ENCODE measurements around the gene UBP1. TPM values are rescaled to one million over a fixed set of nuclear protein-coding genes. Genes with fewer than 3 reads are reported as not detected.

Gene UBP1
- total RNA-seq, 1 experiment from 2014 or later, result 90.8 TPM

DNA sequence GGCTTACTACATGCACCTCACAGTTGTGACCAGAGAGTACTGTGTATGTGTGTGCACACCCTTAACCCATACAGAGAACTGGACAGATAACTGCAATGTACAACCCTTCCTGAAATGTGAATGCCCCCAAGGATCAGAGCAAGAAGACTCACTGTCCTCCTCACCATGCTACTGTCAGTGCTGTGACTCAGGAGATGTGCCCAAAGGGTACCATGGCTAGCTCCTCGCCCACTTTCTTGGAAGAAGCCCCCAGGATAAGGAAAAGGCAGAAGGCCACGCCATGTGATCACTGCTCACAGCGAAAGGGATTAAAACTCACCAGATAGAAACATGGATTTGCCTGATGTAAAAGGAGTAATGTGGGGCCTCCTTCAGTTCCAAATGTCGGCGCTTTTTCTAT lies 41.8 kb downstream of the UBP1 start:
- ChIA-PET CTCF (no interaction called here), POLR2A (no interaction called here)
- intact Hi-C loops (cut with micrococcal nuclease; ENCODE audit: unreplicated experiment), result loop anchor here (10.0 kb wide), 1 partner anchor 386 kb away; no protein-coding TSS in a partner anchor
- no peaks in the 10 kb centered on the region for H3K4me1 ChIP-seq
- Mint-ChIP-seq H3K27ac (ENCODE audit: unreplicated experiment) (no peak overlapping the region), H3K4me3 (ENCODE audit: unreplicated experiment) (no peak overlapping the region), H3K27me3 (ENCODE audit: insufficient read depth, unreplicated experiment) (no peaks in the 10 kb centered on the region), H3K4me1 (ENCODE audit: low read depth, unreplicated experiment) (peaks cover 3% of the 10 kb centered on the region), H3K36me3 (ENCODE audit: insufficient read depth, unreplicated experiment) (peaks cover 71% of the 10 kb centered on the region), H3K9me3 (ENCODE audit: unreplicated experiment) (no peaks in the 10 kb centered on the region)
- no peaks in the 10 kb centered on the region for H3K27me3 ChIP-seq (replicated peaks; ENCODE audit: control insufficient read depth, insufficient read depth, low read length)
- no peaks in the 10 kb centered on the region; the same call in 1 of the 2 replicates for H3K36me3 ChIP-seq (ENCODE audit: control insufficient read depth, insufficient read depth, low read length)
- H3K9me3 ChIP-seq, result no peaks in the 10 kb centered on the region
- no peak for DNase-seq
- BruUV-seq (replicated peaks), result no TSS peak
- H3K4me3 ChIP-seq (ENCODE audit: low read depth, low read length), result no peak overlapping the region
- TF ChIP-seq, protein P1, sequence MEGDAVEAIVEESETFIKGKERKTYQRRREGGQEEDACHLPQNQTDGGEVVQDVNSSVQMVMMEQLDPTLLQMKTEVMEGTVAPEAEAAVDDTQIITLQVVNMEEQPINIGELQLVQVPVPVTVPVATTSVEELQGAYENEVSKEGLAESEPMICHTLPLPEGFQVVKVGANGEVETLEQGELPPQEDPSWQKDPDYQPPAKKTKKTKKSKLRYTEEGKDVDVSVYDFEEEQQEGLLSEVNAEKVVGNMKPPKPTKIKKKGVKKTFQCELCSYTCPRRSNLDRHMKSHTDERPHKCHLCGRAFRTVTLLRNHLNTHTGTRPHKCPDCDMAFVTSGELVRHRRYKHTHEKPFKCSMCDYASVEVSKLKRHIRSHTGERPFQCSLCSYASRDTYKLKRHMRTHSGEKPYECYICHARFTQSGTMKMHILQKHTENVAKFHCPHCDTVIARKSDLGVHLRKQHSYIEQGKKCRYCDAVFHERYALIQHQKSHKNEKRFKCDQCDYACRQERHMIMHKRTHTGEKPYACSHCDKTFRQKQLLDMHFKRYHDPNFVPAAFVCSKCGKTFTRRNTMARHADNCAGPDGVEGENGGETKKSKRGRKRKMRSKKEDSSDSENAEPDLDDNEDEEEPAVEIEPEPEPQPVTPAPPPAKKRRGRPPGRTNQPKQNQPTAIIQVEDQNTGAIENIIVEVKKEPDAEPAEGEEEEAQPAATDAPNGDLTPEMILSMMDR (IDR thresholded peaks at IDR 0.05; ENCODE audit: insufficient read depth in 1 of 2, low read depth in 1 of 2, low read length in 1 of 2, severe bottlenecking in 1 of 2, unreplicated experiment in 1 of 2), result no peak

DNA sequence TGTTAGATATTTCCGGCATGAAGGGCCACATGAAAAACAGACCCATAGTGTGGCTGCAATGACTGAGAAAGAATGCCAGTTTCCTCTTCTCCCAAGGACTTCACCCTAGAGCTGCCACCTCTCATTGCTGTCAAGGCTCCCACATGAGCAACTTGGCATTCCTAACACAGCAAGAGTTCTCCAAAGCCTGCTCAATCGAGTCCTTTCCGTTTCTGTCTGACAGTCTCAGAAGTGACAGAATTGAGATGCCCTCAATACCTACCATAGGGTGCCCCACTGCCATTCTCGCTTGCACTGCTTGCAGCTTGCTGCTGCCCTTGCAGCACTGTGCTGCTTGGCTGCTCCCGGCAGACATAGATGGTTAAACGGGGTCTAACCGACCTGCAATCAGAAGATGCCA lies 44.3 kb downstream of the UBP1 start:
- ChIA-PET POLR2A (no interaction called here), CTCF (interaction anchor here (0.7 kb wide), 1 partner anchor 113 kb away, joined by 7 read pairs; no protein-coding TSS in a partner anchor)
- TF ChIP-seq, protein P1 (IDR thresholded peaks at IDR 0.05; ENCODE audit: insufficient read depth in 1 of 2, low read depth in 1 of 2, low read length in 1 of 2, severe bottlenecking in 1 of 2, unreplicated experiment in 1 of 2), result no peak
- BruUV-seq (replicated peaks), result no TSS peak
- DNase-seq, result no peak
- Histone ChIP-seq H3K4me1 (no peaks in the 10 kb centered on the region), H3K27me3 (replicated peaks; ENCODE audit: control insufficient read depth, insufficient read depth, low read length) (no peaks in the 10 kb centered on the region), H3K4me3 (ENCODE audit: low read depth, low read length) (no peak overlapping the region), H3K9me3 (no peaks in the 10 kb centered on the region), H3K36me3 (ENCODE audit: control insufficient read depth, insufficient read depth, low read length) (no peaks in the 10 kb centered on the region; the same call in 1 of the 2 replicates)
- no peaks in the 10 kb centered on the region for H3K9me3 Mint-ChIP-seq (ENCODE audit: unreplicated experiment)
- no peak overlapping the region for H3K27ac Mint-ChIP-seq (ENCODE audit: unreplicated experiment)
- H3K4me3 Mint-ChIP-seq (ENCODE audit: unreplicated experiment), result no peak overlapping the region
- peaks cover 83% of the 10 kb centered on the region for H3K36me3 Mint-ChIP-seq (ENCODE audit: insufficient read depth, unreplicated experiment)
- no peaks in the 10 kb centered on the region for H3K4me1 Mint-ChIP-seq (ENCODE audit: low read depth, unreplicated experiment)
- no peaks in the 10 kb centered on the region for H3K27me3 Mint-ChIP-seq (ENCODE audit: insufficient read depth, unreplicated experiment)
- intact Hi-C loops (cut with micrococcal nuclease; ENCODE audit: unreplicated experiment), result loop anchor here (10.0 kb wide), 1 partner anchor 389 kb away; no protein-coding TSS in a partner anchor

DNA sequence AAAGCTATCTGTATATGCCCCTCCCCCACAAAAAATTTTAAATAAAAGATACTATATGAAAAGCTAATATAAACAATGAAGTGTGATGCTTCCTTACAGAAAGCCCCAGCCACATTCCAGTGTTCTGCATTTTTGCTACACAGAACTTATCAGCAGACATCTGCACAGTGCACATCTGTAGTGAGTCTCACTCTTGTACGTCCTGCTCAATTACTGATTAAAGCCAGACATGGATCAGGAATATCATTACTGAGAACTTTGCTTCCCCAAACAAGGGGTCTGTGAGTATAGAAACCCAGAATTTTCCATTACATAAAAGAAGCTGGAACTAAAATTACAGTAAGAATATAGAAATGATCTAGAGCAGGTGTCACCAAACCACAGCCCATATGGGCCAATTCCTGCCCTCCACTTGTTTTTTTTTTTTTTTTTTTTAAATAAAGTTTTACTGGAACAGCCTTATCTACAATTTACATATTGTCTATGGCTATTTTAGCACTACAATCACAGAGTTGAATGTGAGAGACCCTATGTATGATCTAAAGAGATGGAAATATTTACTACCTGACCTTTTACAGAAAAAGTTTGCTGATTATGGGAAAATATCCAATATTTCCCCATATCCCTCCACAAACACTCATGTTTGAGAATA lies 45.7 kb downstream of the UBP1 start:
- no peaks in the 10 kb centered on the region for H3K27me3 Mint-ChIP-seq (ENCODE audit: insufficient read depth, unreplicated experiment)
- intact Hi-C loops (cut with micrococcal nuclease; ENCODE audit: unreplicated experiment), result loop anchor here (10.0 kb wide), 1 partner anchor 390 kb away; no protein-coding TSS in a partner anchor
- TF ChIP-seq, protein P1 (IDR thresholded peaks at IDR 0.05; ENCODE audit: insufficient read depth in 1 of 2, low read depth in 1 of 2, low read length in 1 of 2, severe bottlenecking in 1 of 2, unreplicated experiment in 1 of 2), result no peak
- no peaks in the 10 kb centered on the region for H3K27me3 ChIP-seq (replicated peaks; ENCODE audit: control insufficient read depth, insufficient read depth, low read length)
- H3K9me3 ChIP-seq, result no peaks in the 10 kb centered on the region
- CTCF ChIA-PET, result no interaction called here
- no TSS peak for BruUV-seq (replicated peaks)
- H3K4me3 ChIP-seq (ENCODE audit: low read depth, low read length), result no peak overlapping the region
- no peak for DNase-seq
- no peak overlapping the region for H3K4me3 Mint-ChIP-seq (ENCODE audit: unreplicated experiment)
- H3K4me1 Mint-ChIP-seq (ENCODE audit: low read depth, unreplicated experiment), result no peaks in the 10 kb centered on the region
- H3K36me3 ChIP-seq (ENCODE audit: control insufficient read depth, insufficient read depth, low read length), result no peaks in the 10 kb centered on the region; the same call in 1 of the 2 replicates
- H3K27ac Mint-ChIP-seq (ENCODE audit: unreplicated experiment), result no peak overlapping the region
- H3K4me1 ChIP-seq, result no peaks in the 10 kb centered on the region
- no peaks in the 10 kb centered on the region for H3K9me3 Mint-ChIP-seq (ENCODE audit: unreplicated experiment)
- H3K36me3 Mint-ChIP-seq (ENCODE audit: insufficient read depth, unreplicated experiment), result peaks cover 87% of the 10 kb centered on the region
- POLR2A ChIA-PET, result no interaction called here

Measured in Caco-2 (cell line).